Esophagus mucosa (tissue), 1 donor: ENCODE measurements around the gene DHRSX. TPM values are rescaled to one million over a fixed set of nuclear protein-coding genes. Genes with fewer than 3 reads are reported as not detected.
"Not testable (repeated sequence)": the region's sequence is repeated elsewhere in the genome, so short reads cannot be mapped to it uniquely, and the experiment has no call there.

ENCODE experiments used
- ATAC-seq: fragments of 200-7000 bp; cut with Tn5 transposase; one replicate; pipeline ENCODE4 v1.9.1; 2020
- total RNA-seq: library from RNA; stranded (reverse); gene quantifications from one replicate; pipeline ENCODE4 v1.2.4, GENCODE V29; 2023
- donor health status: DM: yes; HTN: yes; CAD: no.

Gene DHRSX
- total RNA-seq, 1 donor from 2014 or later: 9.7 TPM

- ATAC-seq: no peak
Measured at GRCh38 chrX:2423899-2424298, 76.9 kb downstream of the DHRSX start.

- ATAC-seq: no peak
Measured at GRCh38 chrX:2423282-2423681, 77.5 kb downstream of the DHRSX start.

- ATAC-seq: not testable (repeated sequence)
Measured at GRCh38 chrX:2419418-2419817, 81.4 kb downstream of the DHRSX start.

- no peak for ATAC-seq
Measured at GRCh38 chrX:2418000-2418399, 82.8 kb downstream of the DHRSX start.

GRCh38 chrX:2416851-2417604 lies 83.7 kb downstream of the DHRSX start:
- no peak for ATAC-seq

- no peak for ATAC-seq
Measured at GRCh38 chrX:2414384-2414783, 86.4 kb downstream of the DHRSX start.

GRCh38 chrX:2413969-2414368 lies 86.8 kb downstream of the DHRSX start:
- ATAC-seq: no peak

- no peak for ATAC-seq
Measured at GRCh38 chrX:2412131-2412530, 88.6 kb downstream of the DHRSX start.

GRCh38 chrX:2410279-2411020 lies 90.3 kb downstream of the DHRSX start:
- peak; percentile 18 for ATAC-seq

- no peak for ATAC-seq
Measured at GRCh38 chrX:2409796-2410195, 91.0 kb downstream of the DHRSX start.

- ATAC-seq: no peak
Measured at GRCh38 chrX:2408856-2409255, 91.9 kb downstream of the DHRSX start.

- no peak for ATAC-seq
Measured at GRCh38 chrX:2406891-2407518, 93.8 kb downstream of the DHRSX start.

- ATAC-seq: no peak
Measured at GRCh38 chrX:2404776-2405175, 96.0 kb downstream of the DHRSX start.

- ATAC-seq: no peak
Measured at GRCh38 chrX:2402361-2402690, 98.5 kb downstream of the DHRSX start.

GRCh38 chrX:2401590-2402360 lies 99.0 kb downstream of the DHRSX start:
- peak; percentile 94 for ATAC-seq

GRCh38 chrX:2401201-2401589 lies 99.6 kb downstream of the DHRSX start:
- peak; percentile 74 for ATAC-seq

- ATAC-seq: no peak
Measured at GRCh38 chrX:2398064-2398656, 102.6 kb downstream of the DHRSX start.

GRCh38 chrX:2397229-2398063 lies 103.3 kb downstream of the DHRSX start:
- no peak for ATAC-seq

GRCh38 chrX:2395261-2395992 lies 105.3 kb downstream of the DHRSX start:
- ATAC-seq: no peak

- ATAC-seq: peak; percentile 94
Measured at GRCh38 chrX:2391869-2392606, 108.7 kb downstream of the DHRSX start.
